Measurements from ENCODE around the gene LRRC70.

LRRC70 gene

DNA sequence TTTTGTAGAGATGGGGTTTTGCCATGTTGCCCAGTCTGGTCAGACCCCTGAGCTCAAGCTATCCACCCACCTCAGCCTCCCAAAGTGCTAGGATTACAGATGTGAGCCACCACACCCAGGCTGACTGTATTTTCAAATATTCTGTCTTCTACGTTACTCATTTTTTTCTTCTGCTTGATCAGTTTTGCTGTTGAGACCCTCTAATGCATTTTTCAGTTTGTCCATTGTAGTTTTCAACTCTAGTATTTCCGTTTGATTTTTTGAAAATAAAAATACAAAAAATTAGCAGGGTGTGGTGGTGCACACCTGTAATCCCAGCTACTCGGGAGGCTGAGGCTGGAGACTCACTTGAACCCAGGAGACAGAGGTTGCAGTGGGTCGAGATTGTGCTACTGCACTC lies 10.5 kb upstream of the LRRC70 start:
- no peak for DNase-seq (ENCODE audit: extremely low read depth, insufficient read length)
- TF ChIP-seq, protein P1, sequence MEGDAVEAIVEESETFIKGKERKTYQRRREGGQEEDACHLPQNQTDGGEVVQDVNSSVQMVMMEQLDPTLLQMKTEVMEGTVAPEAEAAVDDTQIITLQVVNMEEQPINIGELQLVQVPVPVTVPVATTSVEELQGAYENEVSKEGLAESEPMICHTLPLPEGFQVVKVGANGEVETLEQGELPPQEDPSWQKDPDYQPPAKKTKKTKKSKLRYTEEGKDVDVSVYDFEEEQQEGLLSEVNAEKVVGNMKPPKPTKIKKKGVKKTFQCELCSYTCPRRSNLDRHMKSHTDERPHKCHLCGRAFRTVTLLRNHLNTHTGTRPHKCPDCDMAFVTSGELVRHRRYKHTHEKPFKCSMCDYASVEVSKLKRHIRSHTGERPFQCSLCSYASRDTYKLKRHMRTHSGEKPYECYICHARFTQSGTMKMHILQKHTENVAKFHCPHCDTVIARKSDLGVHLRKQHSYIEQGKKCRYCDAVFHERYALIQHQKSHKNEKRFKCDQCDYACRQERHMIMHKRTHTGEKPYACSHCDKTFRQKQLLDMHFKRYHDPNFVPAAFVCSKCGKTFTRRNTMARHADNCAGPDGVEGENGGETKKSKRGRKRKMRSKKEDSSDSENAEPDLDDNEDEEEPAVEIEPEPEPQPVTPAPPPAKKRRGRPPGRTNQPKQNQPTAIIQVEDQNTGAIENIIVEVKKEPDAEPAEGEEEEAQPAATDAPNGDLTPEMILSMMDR (IDR thresholded peaks at IDR 0.05; ENCODE audit: insufficient read depth, low read length, poor library complexity, severe bottlenecking): no peak
- Histone ChIP-seq H3K27me3 (replicated peaks; ENCODE audit: control insufficient read depth, insufficient read depth, low read length) (no peaks in the 10 kb centered on the region), H3K4me3 (replicated peaks; ENCODE audit: low read depth, low read length) (no peak overlapping the region), H3K36me3 (ENCODE audit: control insufficient read depth, insufficient read depth, low read length) (peaks cover 3% of the 10 kb centered on the region)

DNA sequence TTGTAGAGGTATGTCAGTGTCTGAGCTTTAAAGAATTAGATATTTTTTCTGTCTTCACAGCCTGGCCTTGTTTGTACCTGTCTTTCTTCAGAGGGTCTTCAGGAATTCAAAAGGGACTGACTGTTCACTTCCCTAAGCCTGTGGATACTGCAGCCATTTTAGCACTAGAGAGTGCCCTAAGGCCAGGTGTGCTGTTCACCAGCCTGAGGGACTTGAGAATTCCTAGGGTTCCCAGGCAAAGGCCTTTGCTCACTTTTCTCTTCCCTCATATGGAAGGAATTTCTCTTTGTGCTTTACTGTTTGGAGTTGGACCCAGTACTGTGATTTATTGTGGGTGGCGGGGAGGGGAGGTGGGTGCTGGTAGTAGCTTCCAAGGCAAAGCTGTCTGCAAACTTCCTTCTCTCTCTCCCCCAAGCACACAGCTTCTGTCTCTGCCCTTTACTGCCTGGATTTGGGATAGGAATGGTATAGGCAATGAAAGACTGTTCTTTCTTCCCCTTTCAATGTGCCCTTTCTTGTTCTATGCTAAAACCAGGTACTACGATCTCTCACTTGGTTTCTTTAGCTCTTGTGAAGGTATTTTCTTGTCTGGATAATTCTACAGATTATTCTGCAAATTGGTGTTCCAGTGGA lies 9.7 kb upstream of the LRRC70 start:
- Histone ChIP-seq H3K27me3 (replicated peaks; ENCODE audit: control insufficient read depth, insufficient read depth, low read length) (no peaks in the 10 kb centered on the region), H3K36me3 (ENCODE audit: control insufficient read depth, insufficient read depth, low read length) (peaks cover 3% of the 10 kb centered on the region), H3K4me3 (replicated peaks; ENCODE audit: low read depth, low read length) (no peak overlapping the region)
- TF ChIP-seq, protein P1 (IDR thresholded peaks at IDR 0.05; ENCODE audit: insufficient read depth, low read length, poor library complexity, severe bottlenecking): no peak
- DNase-seq (ENCODE audit: extremely low read depth, insufficient read length): no peak

DNA sequence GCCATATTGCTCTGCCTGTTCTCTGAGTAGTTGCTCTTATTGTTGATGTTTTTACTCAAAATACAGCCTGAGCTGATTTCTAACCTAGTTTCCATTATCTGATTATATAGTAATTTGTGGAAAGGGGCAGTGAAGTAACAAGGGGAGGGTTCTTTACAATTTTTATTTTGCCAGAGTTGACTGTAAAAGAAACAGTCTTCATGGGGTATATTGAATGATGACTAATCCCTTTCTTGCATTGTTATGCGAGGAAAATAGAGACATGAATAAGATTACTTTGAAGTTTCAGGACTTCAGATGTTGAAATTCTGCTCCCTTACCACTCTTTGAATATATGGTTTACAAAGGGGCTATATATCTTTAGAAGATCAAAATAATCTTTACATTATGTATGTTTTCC lies 9.1 kb upstream of the LRRC70 start:
- Histone ChIP-seq H3K36me3 (ENCODE audit: control insufficient read depth, insufficient read depth, low read length) (peaks cover 3% of the 10 kb centered on the region), H3K4me3 (replicated peaks; ENCODE audit: low read depth, low read length) (no peak overlapping the region), H3K27me3 (replicated peaks; ENCODE audit: control insufficient read depth, insufficient read depth, low read length) (no peaks in the 10 kb centered on the region)
- TF ChIP-seq, protein P1 (IDR thresholded peaks at IDR 0.05; ENCODE audit: insufficient read depth, low read length, poor library complexity, severe bottlenecking): no peak
- DNase-seq (ENCODE audit: extremely low read depth, insufficient read length): no peak

DNA sequence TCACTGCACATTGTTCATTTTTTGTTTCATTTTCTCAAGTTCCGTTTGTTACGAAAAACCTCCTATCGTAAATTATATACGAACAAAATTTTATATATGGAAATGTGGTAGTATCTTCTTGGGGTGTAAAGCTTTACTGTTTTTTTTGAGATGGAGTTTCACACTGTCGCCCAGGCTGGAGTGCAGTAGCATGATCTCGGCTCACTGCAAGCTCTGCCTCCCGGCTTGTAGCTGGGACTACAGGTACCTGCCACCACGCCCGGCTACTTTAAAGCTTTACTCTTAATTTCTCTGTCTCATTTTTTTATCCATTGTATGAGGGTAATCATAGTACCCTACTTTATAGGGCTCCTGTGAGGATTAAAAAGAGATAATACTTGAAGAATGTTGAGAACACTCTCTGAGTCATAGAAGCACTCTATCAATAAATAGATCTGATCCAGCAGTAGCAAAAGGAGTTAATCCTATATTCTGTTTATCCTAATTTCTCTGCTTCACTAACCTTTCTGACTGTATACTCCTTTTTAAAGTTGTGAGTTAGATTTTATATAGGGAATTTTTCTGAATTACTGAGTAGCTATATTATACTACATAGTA lies 5.6 kb upstream of the LRRC70 start:
- TF ChIP-seq, protein P1 (IDR thresholded peaks at IDR 0.05; ENCODE audit: insufficient read depth, low read length, poor library complexity, severe bottlenecking): no peak
- DNase-seq (ENCODE audit: extremely low read depth, insufficient read length): no peak
- Histone ChIP-seq H3K4me3 (replicated peaks; ENCODE audit: low read depth, low read length) (no peak overlapping the region), H3K36me3 (ENCODE audit: control insufficient read depth, insufficient read depth, low read length) (no peaks in the 10 kb centered on the region), H3K27me3 (replicated peaks; ENCODE audit: control insufficient read depth, insufficient read depth, low read length) (no peaks in the 10 kb centered on the region)

DNA sequence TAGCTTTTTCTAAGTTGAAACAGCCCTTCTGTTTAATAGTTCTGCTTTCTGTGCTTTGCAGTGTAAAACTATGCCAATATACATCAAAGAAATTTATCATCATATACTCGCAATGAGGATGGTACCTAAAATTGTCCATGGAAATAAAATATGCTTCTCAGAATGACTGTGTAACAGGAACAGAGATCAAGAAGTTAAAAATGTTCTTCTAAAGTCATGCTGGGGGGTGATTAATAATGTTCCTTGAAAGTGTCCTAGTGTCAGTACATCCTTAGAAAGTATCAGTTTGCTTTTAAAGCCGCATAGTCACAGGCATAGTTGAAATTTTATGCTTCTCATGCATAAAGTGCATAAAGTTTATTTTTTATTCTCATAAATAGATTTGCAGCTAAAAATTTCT lies 4.0 kb upstream of the LRRC70 start:
- Histone ChIP-seq H3K36me3 (ENCODE audit: control insufficient read depth, insufficient read depth, low read length) (no peaks in the 10 kb centered on the region), H3K27me3 (replicated peaks; ENCODE audit: control insufficient read depth, insufficient read depth, low read length) (no peaks in the 10 kb centered on the region), H3K4me3 (replicated peaks; ENCODE audit: low read depth, low read length) (no peak overlapping the region)
- TF ChIP-seq, protein P1 (IDR thresholded peaks at IDR 0.05; ENCODE audit: insufficient read depth, low read length, poor library complexity, severe bottlenecking): no peak
- DNase-seq (ENCODE audit: extremely low read depth, insufficient read length): peak; percentile 24

All from GM06990 (cell line).